ENCODE results near the gene OOSP2. TPM values are rescaled to one million over a fixed set of nuclear protein-coding genes. Genes with fewer than 3 reads are reported as not detected.

OOSP2 gene
- total RNA-seq, 1 experiment from 2014 or later: not detected

DNA sequence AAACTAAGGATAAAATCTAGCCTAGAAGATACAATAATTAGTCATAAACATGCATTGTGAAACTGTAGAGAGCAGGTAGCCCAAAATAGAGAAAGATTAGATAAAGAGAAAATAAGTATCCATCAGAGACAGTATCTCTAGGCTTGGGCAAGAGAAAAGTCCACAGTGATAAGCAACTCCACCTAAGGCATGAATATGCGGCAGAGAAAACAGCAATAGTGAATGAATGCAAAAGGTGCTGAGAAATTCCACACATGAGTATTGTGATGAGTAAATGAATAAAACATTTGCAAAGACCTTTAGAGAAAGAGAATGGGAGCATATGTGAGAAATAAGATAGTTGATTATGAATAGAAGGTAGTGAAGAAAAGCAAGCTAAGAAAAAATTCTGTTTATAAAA lies 57.0 kb downstream of the OOSP2 start:
- BruUV-seq (replicated peaks): no TSS peak

More for the DNA sequence above, 57.0 kb downstream of the OOSP2 start:
- TF ChIP-seq, protein P1, sequence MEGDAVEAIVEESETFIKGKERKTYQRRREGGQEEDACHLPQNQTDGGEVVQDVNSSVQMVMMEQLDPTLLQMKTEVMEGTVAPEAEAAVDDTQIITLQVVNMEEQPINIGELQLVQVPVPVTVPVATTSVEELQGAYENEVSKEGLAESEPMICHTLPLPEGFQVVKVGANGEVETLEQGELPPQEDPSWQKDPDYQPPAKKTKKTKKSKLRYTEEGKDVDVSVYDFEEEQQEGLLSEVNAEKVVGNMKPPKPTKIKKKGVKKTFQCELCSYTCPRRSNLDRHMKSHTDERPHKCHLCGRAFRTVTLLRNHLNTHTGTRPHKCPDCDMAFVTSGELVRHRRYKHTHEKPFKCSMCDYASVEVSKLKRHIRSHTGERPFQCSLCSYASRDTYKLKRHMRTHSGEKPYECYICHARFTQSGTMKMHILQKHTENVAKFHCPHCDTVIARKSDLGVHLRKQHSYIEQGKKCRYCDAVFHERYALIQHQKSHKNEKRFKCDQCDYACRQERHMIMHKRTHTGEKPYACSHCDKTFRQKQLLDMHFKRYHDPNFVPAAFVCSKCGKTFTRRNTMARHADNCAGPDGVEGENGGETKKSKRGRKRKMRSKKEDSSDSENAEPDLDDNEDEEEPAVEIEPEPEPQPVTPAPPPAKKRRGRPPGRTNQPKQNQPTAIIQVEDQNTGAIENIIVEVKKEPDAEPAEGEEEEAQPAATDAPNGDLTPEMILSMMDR (IDR thresholded peaks at IDR 0.05; ENCODE audit: unreplicated experiment): no peak
- Mint-ChIP-seq H3K4me3 (ENCODE audit: unreplicated experiment) (no peak overlapping the region), H3K27ac (ENCODE audit: low read depth, unreplicated experiment) (no peak overlapping the region), H3K9me3 (ENCODE audit: unreplicated experiment) (no peaks in the 10 kb centered on the region), H3K27me3 (ENCODE audit: insufficient read depth, unreplicated experiment) (no peaks in the 10 kb centered on the region), H3K4me1 (ENCODE audit: insufficient read depth, unreplicated experiment) (no peaks in the 10 kb centered on the region), H3K36me3 (ENCODE audit: insufficient read depth, unreplicated experiment) (no peaks in the 10 kb centered on the region)
- DNase-seq (ENCODE audit: unreplicated experiment): no peak
- ChIA-PET POLR2A (no interaction called here), CTCF (interaction anchor here (0.7 to 1.4 kb wide), 2 partner anchors 22 to 558 kb away, joined by 3 to 7 read pairs; no protein-coding TSS in a partner anchor)
- intact Hi-C loops (cut with micrococcal nuclease): no loop called here

Other genes starting within 250 kb of the OOSP2 start
- 31.8 and 39.8 TPM in 2 replicates for gene MRPL16, start 229.6 kb upstream of the OOSP2 start, total RNA-seq (2022)
- gene CBLIF, start 194.9 kb upstream of the OOSP2 start, total RNA-seq (2022): not detected in 2 replicates
- not detected in 2 replicates for gene TCN1, start 173.9 kb upstream of the OOSP2 start, total RNA-seq (2022)
- gene OOSP3, start 161.6 kb upstream of the OOSP2 start, total RNA-seq (2022): not detected in 2 replicates
- gene OOSP1, start 102.0 kb upstream of the OOSP2 start, total RNA-seq (2022): not detected in 2 replicates
- gene OOSP4A, start 76.4 kb upstream of the OOSP2 start, total RNA-seq (2022): not detected in 2 replicates
- gene OOSP4B, start 23.2 kb upstream of the OOSP2 start, total RNA-seq (2022): not detected in 2 replicates
- not detected in 2 replicates for gene MS4A3, start 16.3 kb downstream of the OOSP2 start, total RNA-seq (2022)
- gene MS4A2, start 48.3 kb downstream of the OOSP2 start, total RNA-seq (2022): not detected in 2 replicates
- not detected in 2 replicates for gene MS4A6A, start 142.7 kb downstream of the OOSP2 start, total RNA-seq (2022)
- not detected in 2 replicates for gene MS4A4E, start 202.7 kb downstream of the OOSP2 start, total RNA-seq (2022)
- gene MS4A4A, start 240.3 kb downstream of the OOSP2 start, total RNA-seq (2022): not detected in 2 replicates

Measured in MCF 10A (cell line).